Measurements from ENCODE around the gene UNG.

GRCh38 chr12:109153821-109154441 is 56.5 kb downstream of the UNG start:
- TF ChIP-seq POLR2A (IDR thresholded peaks at IDR 0.05) (no peak), CTCF (IDR thresholded peaks at IDR 0.05) (no peak)

Data from heart left ventricle (tissue), 13 donors.